ENCODE data around the gene PCSK2. TPM values are rescaled to one million over a fixed set of nuclear protein-coding genes. Genes with fewer than 3 reads are reported as not detected.

PCSK2 gene
- total RNA-seq, 1 experiment from 2014 or later, result not detected

DNA sequence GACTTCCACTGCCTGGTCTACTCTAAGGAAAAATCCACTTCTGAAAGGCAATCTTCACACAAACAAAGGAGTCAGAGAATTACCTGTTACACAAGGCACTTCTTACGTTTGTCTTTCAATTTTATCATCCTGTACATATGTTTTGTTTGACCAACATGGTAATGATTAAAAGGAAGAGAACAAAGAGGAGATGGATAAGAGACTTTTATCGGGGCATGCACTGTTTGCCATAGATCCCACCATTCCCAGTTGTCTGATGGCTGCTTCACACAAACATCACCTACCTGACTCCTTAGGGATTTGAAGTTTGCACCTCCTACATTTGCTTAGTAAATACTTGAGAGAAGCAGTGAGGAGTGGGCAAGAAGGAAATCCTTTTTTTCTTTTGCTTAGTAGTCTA is 217.3 kb downstream of the PCSK2 start:
- Histone ChIP-seq H3K9me3 (replicated peaks) (no peaks in the 10 kb centered on the region), H3K4me1 (peaks cover 13% of the 10 kb centered on the region), H3K36me3 (no peaks in the 10 kb centered on the region), H3K27ac (no peak overlapping the region), H3K4me3 (no peak overlapping the region), H3K27me3 (peaks cover 5% of the 10 kb centered on the region; the same call in 1 of the 2 replicates)
- DNase-seq, result no peak

GRCh38 chr20:17445543-17445942 is 218.7 kb downstream of the PCSK2 start:
- DNase-seq, result no peak
- H3K4me1 ChIP-seq, result peaks cover 13% of the 10 kb centered on the region
- H3K27ac ChIP-seq, result no peak overlapping the region

DNA sequence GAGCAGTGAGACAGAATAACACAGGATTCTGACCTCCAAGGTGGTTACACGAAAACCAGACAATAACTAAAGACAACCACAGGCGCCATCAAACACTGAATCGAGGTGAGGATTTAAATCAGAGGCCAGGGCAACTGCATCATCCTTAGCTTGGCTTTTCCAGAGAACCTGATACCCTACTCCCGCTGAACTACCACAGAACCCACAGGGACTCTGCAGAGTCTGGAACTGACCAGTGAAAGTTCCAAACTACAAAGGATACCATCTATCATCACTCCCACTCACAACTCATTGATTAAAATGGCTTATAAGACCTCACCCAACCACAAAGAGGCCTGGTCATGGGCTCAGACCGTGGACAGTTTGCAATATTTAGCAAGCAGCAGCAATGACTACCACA is 219.3 kb downstream of the PCSK2 start:
- H3K4me3 ChIP-seq, result no peak overlapping the region
- no peaks in the 10 kb centered on the region for H3K9me3 ChIP-seq (replicated peaks)
- no peak for DNase-seq
- H3K4me1 ChIP-seq, result peaks cover 13% of the 10 kb centered on the region
- H3K36me3 ChIP-seq, result no peaks in the 10 kb centered on the region
- no peak overlapping the region for H3K27ac ChIP-seq
- H3K27me3 ChIP-seq, result peaks cover 3% of the 10 kb centered on the region; the same call in 1 of the 2 replicates

More at GRCh38 chr20:17445543-17445942, 218.7 kb downstream of the PCSK2 start:
- H3K27me3 ChIP-seq, result peaks cover 3% of the 10 kb centered on the region; the same call in 1 of the 2 replicates
- H3K9me3 ChIP-seq (replicated peaks), result no peaks in the 10 kb centered on the region
- no peaks in the 10 kb centered on the region for H3K36me3 ChIP-seq
- no peak overlapping the region for H3K4me3 ChIP-seq

DNA sequence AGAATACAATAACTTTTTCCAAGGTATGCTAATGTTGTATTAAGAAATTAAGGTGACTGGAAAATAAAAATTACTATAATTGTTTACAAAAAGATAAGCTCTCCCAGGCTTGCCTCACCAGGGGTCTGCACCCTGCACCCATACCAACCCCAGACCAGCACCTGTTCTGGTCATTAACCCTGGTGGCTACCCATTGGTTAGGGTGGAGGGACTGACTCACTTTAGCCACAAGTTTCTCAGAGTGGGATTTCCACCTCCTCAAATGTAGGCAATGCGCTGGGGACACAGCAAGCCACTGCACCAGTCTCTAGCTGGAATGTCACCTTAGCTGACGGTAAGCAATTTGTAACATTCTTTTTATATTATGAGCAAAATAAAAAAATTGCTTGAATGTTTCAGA is 221.2 kb downstream of the PCSK2 start:
- Histone ChIP-seq H3K27ac (no peak overlapping the region), H3K36me3 (no peaks in the 10 kb centered on the region), H3K27me3 (peaks cover 3% of the 10 kb centered on the region; the same call in 1 of the 2 replicates), H3K4me1 (peaks cover 13% of the 10 kb centered on the region), H3K9me3 (replicated peaks) (no peaks in the 10 kb centered on the region), H3K4me3 (no peak overlapping the region)
- DNase-seq, result peak; percentile 64 to 75

- Histone ChIP-seq H3K9me3 (replicated peaks) (no peaks in the 10 kb centered on the region), H3K4me1 (peaks cover 13% of the 10 kb centered on the region), H3K27ac (no peak overlapping the region), H3K36me3 (no peaks in the 10 kb centered on the region), H3K27me3 (peaks cover 3% of the 10 kb centered on the region; the same call in 1 of the 2 replicates), H3K4me3 (no peak overlapping the region)
- DNase-seq, result peak; percentile 34 to 38
These were observed 222.2 kb downstream of the PCSK2 start for GRCh38 chr20:17449031-17449430.

DNA sequence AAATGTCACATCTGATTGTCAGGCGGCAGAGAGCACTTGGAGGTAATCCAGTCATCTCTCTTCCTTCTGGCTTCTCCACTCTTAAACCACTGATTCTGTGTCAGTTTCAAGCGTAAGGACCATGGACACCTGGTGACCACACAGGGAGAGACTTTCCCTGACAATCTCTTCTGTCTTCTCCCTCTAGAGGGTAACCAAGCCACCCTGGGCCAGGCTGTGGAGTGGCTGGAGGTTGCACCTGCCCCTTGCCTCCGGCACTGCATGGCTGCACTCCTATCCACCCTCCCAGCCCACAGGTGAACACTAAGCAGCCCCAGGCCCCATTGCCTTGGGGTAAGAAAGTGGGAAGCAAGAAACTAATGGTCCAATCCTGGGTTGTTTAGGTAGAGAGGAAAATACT is 225.6 kb downstream of the PCSK2 start:
- H3K9me3 ChIP-seq (replicated peaks), result no peaks in the 10 kb centered on the region
- no peak for DNase-seq
- H3K4me3 ChIP-seq, result no peak overlapping the region
- no peak overlapping the region for H3K27ac ChIP-seq
- H3K27me3 ChIP-seq, result peaks cover 3% of the 10 kb centered on the region; the same call in 1 of the 2 replicates
- no peaks in the 10 kb centered on the region for H3K36me3 ChIP-seq
- peaks cover 12% of the 10 kb centered on the region for H3K4me1 ChIP-seq

GRCh38 chr20:17453592-17453991 is 226.8 kb downstream of the PCSK2 start:
- no peak overlapping the region for H3K27ac ChIP-seq
- no peak overlapping the region for H3K4me3 ChIP-seq
- peaks cover under 1% of the 10 kb centered on the region; the same call in 1 of the 2 replicates for H3K4me1 ChIP-seq
- no peaks in the 10 kb centered on the region for H3K36me3 ChIP-seq
- no peaks in the 10 kb centered on the region for H3K27me3 ChIP-seq
- DNase-seq, result no peak
- H3K9me3 ChIP-seq (replicated peaks), result no peaks in the 10 kb centered on the region

GRCh38 chr20:17456279-17456678 is 229.4 kb downstream of the PCSK2 start:
- no peaks in the 10 kb centered on the region for H3K4me1 ChIP-seq
- H3K27me3 ChIP-seq, result no peaks in the 10 kb centered on the region
- no peaks in the 10 kb centered on the region; the same call in 1 of the 2 replicates for H3K9me3 ChIP-seq (replicated peaks)
- no peak overlapping the region for H3K27ac ChIP-seq
- peak; percentile 35 to 49 for DNase-seq
- H3K4me3 ChIP-seq, result no peak overlapping the region
- no peaks in the 10 kb centered on the region for H3K36me3 ChIP-seq

- Histone ChIP-seq H3K27ac (no peak overlapping the region), H3K27me3 (no peaks in the 10 kb centered on the region), H3K36me3 (no peaks in the 10 kb centered on the region), H3K4me3 (no peak overlapping the region), H3K4me1 (no peaks in the 10 kb centered on the region), H3K9me3 (replicated peaks) (no peaks in the 10 kb centered on the region; the same call in 1 of the 2 replicates)
- DNase-seq, result no peak
These were observed 230.2 kb downstream of the PCSK2 start for GRCh38 chr20:17457079-17457478.

GRCh38 chr20:17457588-17458190 is 230.8 kb downstream of the PCSK2 start:
- Histone ChIP-seq H3K9me3 (replicated peaks) (no peaks in the 10 kb centered on the region; the same call in 1 of the 2 replicates), H3K27ac (no peak overlapping the region), H3K4me1 (no peaks in the 10 kb centered on the region), H3K36me3 (no peaks in the 10 kb centered on the region), H3K4me3 (no peak overlapping the region), H3K27me3 (no peaks in the 10 kb centered on the region)
- no peak for DNase-seq

- no peak overlapping the region for H3K4me3 ChIP-seq
- no peaks in the 10 kb centered on the region; the same call in 1 of the 2 replicates for H3K9me3 ChIP-seq (replicated peaks)
- H3K27ac ChIP-seq, result no peak overlapping the region
- no peaks in the 10 kb centered on the region for H3K27me3 ChIP-seq
- DNase-seq, result peak in 1 of 2 experiments; percentile 18
- H3K36me3 ChIP-seq, result no peaks in the 10 kb centered on the region
- H3K4me1 ChIP-seq, result no peaks in the 10 kb centered on the region
These were observed 233.3 kb downstream of the PCSK2 start for GRCh38 chr20:17460119-17460518.

DNA sequence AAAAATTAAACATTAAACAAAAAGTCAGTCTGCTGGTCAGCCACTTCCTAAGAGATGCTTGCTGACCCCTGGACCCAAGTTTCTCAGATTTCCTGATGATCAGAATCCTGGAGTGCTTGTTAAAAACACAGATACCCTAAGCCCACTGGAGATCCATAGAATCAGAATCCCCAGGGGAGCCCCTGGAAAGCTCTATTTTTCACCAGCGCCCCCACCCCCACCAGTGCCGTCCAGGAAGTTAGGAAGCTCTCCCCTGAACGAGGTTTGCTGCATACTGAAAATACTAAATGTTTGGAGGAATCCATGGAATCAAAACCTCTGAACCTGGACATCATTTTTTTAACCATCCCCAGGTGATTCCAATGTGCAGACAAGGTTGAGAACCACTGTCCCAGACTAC is 235.1 kb downstream of the PCSK2 start:
- Histone ChIP-seq H3K4me3 (no peak overlapping the region), H3K27me3 (no peaks in the 10 kb centered on the region), H3K4me1 (no peaks in the 10 kb centered on the region), H3K27ac (no peak overlapping the region), H3K9me3 (replicated peaks) (no peaks in the 10 kb centered on the region; the same call in 1 of the 2 replicates), H3K36me3 (no peaks in the 10 kb centered on the region)
- DNase-seq, result no peak

DNA sequence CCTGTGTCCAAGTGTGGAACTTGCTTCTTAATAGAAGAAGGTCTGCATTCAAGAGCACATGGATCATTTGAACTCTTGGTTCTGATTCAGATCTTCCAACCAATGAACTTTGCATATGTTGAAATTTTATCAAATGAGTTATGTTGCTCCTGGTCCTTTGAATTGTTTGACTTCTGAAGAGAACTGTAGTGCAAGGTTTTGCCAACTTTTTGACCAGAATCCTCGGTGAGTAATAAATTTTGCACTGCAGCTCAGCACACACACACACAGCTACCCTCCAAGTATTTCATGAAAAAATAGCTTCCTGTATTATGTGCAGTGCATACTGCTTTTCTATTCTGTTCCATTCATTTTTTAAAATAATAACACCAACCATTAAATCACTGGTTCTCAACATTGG is 236.9 kb downstream of the PCSK2 start:
- Histone ChIP-seq H3K9me3 (replicated peaks) (no peaks in the 10 kb centered on the region; the same call in 1 of the 2 replicates), H3K4me3 (no peak overlapping the region), H3K36me3 (no peaks in the 10 kb centered on the region), H3K27ac (no peak overlapping the region), H3K27me3 (no peaks in the 10 kb centered on the region), H3K4me1 (no peaks in the 10 kb centered on the region)
- DNase-seq, result no peak

GRCh38 chr20:17465236-17465635 is 238.4 kb downstream of the PCSK2 start:
- no peaks in the 10 kb centered on the region for H3K27me3 ChIP-seq
- H3K4me1 ChIP-seq, result no peaks in the 10 kb centered on the region
- DNase-seq, result no peak

GRCh38 chr20:17466641-17467040 is 239.8 kb downstream of the PCSK2 start:
- no peak overlapping the region for H3K4me3 ChIP-seq
- H3K36me3 ChIP-seq, result no peaks in the 10 kb centered on the region
- no peaks in the 10 kb centered on the region for H3K27me3 ChIP-seq
- no peaks in the 10 kb centered on the region for H3K9me3 ChIP-seq (replicated peaks)
- H3K27ac ChIP-seq, result no peak overlapping the region
- no peaks in the 10 kb centered on the region for H3K4me1 ChIP-seq
- DNase-seq, result no peak

More at GRCh38 chr20:17465236-17465635, 238.4 kb downstream of the PCSK2 start:
- Histone ChIP-seq H3K27ac (no peak overlapping the region), H3K4me3 (no peak overlapping the region), H3K36me3 (no peaks in the 10 kb centered on the region), H3K9me3 (replicated peaks) (no peaks in the 10 kb centered on the region; the same call in 1 of the 2 replicates)
